ENCODE measurements around the gene SYT14.
A peak's percentile ranks its signal among the peaks of the same experiment; 100 is the strongest.
"Not testable (repeated sequence)": the region's sequence is repeated elsewhere in the genome, so short reads cannot be mapped to it uniquely, and the experiment has no call there.

SYT14 gene

DNA sequence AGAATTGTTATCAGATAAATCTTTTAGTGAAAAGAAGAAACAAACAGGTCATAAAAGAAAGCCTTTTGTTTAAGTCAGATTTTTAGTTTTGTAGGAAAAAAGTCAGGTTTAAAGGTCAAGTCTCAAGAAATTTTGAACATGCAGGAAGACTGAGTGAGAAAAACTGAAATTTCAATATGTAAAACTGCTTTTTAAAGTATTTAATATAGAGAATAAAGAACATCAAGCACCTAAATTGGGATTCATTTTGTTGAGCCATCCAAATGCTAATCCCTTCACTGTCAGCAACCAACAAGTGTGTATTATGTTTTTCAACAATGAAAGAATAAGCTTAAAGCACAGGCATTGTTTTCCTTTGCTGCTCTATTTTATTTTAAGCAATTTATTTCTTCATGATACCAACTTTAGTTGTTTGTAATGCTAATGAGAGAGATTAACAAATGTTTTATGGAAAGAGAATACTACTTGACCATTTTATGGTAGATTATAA, 179.7 kb downstream of the SYT14 start:
- no peak for DNase-seq (ENCODE audit: low read depth in 2 of 2)

DNA sequence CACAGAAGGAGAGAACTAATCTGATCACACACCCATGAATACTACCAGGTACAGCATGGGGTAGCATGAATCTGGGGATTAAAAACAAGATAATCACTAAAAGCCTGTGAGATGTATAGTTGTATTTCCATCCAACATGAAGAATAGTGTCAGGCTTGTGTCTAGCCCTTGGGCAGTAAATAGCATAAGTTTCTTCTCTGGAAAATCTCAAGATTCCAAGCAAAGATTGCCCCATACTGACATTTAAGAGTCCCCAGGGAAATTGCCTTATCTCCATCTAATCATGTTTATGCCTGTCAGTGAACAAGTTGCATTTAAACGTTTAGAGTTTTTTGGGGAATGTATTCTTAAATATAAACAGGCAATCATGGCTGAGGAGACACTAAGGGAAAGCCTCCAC, 185.4 kb downstream of the SYT14 start:
- DNase-seq (ENCODE audit: low read depth in 2 of 2): no peak

DNA sequence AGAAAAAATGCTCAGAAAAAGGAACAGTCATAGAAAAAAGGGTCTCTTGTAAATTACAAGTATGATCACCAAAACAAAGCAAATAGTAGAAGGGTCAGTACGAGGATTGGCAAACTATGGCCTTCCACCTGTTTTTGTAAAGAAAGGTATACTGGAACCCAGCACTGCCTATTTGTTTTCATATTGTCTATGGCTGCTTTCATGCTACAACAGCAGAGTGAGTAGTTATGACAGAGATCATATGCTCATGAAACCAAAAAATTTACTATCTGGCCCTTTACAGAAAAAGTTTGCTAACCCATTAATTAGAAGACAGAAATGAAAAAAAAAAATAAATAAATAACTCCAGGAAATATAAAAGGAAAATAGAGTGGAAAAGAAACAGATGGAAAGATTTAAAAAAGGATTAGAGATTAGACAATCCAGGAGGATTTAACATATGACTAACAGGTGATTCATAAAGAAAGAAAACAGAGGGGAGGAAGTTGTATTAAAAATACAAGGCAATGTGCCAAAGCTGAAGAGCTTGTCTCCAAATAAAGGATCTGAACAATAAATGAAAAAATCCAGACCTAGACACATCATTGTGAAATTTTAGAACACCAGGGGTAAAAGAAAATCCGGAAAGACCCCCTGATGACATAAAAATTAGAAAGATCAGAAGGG, 186.0 kb downstream of the SYT14 start:
- DNase-seq (ENCODE audit: low read depth in 2 of 2): no peak

DNA sequence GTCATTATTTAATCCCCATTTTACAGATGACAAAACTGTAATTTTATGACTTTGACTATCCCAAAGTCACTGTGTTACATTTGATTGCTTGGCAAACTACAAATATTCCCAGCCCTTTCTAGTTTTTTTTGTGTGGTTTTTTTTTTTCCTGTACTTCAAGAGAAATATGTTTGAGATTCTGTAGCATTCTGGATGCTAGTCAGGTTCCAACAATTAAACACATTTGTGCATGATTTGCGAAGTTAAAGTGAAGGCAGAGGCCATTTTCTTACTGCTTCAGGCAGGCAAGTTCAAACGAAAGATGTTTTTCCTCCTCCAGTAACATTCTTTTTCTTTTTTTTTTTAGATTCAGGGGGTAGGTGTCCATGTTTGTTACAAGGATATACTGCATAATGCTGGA, 186.7 kb downstream of the SYT14 start:
- no peak for DNase-seq (ENCODE audit: low read depth in 2 of 2)

GRCh38 chr1:210125143-210125542, 187.1 kb downstream of the SYT14 start:
- no peak for DNase-seq (ENCODE audit: low read depth in 2 of 2)

DNA sequence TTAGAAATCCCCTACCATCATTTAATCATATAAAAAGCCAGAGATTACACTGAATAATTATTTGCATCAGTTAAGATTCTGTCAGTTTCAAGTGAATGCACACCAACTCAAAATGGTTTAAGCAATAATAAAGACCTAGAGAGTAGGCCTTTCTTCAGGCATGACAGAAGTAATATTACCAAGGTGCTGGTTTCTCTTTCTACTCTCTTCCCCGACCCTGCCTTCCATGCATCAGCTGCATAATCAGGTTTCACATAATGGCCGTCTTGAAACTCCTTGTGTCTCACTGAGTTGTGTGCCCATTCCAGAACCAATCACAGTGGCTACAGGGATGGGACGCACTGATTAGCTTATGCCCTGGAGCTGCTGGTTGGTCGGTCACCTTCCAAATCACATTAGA, 191.1 kb downstream of the SYT14 start:
- no peak for DNase-seq (ENCODE audit: low read depth in 2 of 2)

- no peak for DNase-seq (ENCODE audit: low read depth in 2 of 2)
Measured at GRCh38 chr1:210129759-210130158, 191.7 kb downstream of the SYT14 start.

DNA sequence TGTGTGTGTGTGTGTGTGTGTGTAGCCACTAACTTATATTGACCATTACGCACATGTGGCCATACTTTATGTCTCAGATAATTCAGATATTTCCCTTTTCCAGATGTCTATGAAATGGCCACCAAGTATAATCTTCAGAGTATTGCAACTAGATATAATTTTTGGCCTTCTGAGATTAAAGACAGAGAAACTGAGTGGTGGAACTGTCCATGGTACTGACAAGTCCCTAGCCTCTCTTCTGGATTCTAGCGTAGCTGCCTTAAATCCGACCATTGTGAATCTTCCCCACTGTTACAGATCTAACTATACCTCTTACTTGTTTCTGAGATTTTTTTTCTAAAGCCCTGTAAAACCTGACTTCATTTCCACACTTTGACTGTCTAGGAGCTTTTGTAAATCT, 194.6 kb downstream of the SYT14 start:
- no peak for DNase-seq (ENCODE audit: low read depth in 2 of 2)

DNA sequence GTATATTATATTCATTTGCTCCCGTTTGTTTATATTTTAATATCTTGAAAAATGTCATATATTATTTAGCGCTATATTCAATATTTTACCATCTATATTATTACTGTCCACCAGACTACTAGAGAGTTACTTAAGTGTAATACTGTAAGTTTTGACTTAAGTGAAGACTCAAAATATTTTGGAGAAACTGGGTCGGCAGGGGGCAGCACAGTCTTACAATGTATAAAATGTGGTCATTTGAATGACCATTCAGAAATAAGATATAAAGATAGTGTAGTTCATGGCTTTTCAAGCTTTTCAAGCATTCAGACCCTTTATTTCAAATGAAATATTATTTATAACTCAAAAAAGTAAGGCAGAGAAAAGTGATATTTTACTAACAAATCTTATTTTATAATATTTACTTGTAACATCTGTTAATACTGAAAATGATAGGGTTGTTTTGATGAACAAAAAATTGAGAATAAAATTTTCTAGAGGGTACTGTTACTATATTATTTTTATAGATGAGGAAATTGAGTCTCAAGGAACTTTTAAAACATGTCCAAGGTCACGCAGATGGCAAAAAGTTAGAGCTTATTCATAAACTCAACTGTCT, 205.5 kb downstream of the SYT14 start:
- peak; percentile 6 to 59 for DNase-seq (ENCODE audit: low read depth in 2 of 2)

- DNase-seq (ENCODE audit: low read depth in 2 of 2): no peak
Measured at GRCh38 chr1:210144736-210145135, 206.7 kb downstream of the SYT14 start.

DNA sequence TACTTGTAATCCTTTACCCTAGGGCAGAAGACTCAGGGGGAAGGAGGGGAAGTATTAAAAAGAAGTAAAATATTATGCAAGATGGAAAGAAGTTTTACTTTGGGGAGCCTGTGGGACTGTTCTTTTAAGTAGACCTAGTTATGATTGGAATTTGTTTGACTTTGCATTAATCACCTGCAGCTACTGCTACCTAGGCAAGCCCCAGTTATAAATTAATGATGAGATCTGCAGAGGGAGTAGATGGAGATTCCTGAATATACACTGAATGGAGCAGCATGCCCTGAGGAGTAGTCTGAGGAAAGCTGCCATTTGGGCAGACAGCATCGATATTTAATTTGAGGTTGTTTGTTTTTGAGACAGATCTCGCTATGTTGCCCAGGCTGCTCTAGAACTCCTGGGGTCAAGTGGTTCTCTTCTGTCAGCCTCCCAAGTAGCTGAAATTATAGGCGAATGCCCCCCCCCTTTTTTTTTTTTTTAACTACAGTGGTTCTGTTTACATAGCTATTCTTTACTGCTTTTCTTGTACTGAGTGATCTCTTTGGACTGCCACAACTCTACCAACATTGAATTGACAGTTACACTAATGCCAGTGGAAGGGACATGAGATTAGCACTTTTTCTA, 213.1 kb downstream of the SYT14 start:
- no peak for DNase-seq (ENCODE audit: low read depth in 2 of 2)

- DNase-seq (ENCODE audit: low read depth in 2 of 2): no peak
Measured at GRCh38 chr1:210159211-210159610, 221.2 kb downstream of the SYT14 start.

GRCh38 chr1:210170220-210170619, 232.2 kb downstream of the SYT14 start:
- no peak for DNase-seq (ENCODE audit: low read depth in 2 of 2)

DNA sequence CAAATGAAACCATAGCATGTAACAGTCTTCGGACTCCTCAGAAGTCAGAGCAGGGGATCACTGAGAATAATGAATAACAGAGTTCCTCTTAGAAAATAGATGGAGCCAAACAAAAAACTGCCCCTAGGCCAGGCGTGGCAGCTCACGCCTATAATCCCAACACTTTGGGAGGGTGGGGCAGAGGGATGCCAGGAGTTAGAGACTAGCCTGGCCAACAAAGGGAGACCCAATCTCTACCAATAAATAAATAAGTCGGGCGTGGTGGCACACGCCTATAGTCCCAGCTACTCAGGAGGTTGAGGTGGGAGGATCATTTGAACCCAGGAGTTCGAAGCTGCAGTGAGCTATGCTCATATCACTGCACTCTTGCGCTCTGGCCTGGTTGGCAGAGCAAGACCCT, 236.1 kb downstream of the SYT14 start:
- DNase-seq (ENCODE audit: low read depth in 2 of 2): no peak

GRCh38 chr1:210185063-210185462, 247.0 kb downstream of the SYT14 start:
- no peak for DNase-seq (ENCODE audit: low read depth in 2 of 2)

- not testable (repeated sequence) for DNase-seq (ENCODE audit: low read depth in 2 of 2)
Measured at GRCh38 chr1:210187849-210188606, 250.0 kb downstream of the SYT14 start.

DNA sequence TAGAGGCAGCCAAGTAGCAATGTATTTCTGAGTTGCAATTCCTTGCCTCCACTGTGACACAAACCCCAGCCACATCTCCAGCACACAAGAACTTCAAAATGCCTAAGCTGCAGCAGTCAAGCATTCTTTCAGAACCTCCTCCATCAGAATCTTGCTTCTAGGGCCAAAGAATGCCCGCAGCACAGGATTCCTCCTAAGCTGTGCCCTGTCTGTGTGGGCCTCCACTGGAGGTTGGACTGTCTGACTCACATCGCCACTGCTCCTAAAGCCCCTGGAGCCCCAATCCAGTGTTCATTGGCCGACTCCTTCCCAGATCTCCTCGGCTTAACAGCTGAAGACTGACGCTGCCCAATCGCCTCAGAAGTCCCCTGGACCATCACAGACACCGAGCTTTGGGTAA, 251.4 kb downstream of the SYT14 start:
- no peak for DNase-seq (ENCODE audit: low read depth in 2 of 2)

DNA sequence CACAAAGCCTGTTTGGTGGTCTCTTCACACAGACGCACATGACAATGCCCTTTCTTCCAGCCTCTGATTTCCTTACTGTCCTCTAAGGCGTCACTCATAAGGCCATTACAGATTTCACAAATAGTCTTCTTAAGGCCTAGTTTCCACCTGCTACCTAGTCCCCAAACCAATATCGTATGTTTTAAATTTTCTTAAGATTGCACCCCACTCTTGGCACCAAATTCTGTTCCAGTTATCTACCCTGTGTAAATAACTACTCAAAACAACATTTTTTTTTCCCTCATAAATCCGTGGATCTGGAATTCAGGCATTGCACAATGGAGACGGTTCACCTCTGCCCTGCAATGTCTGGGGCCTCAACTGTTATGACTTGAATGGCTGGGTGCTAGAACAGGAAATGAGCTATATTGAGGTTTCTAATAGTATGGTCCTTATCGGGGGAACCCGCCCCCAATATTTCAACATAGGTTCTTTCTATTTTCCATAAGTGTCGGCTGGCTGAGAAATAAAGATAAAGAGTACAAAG, 257.7 kb downstream of the SYT14 start:
- DNase-seq (ENCODE audit: low read depth in 2 of 2): no peak

DNA sequence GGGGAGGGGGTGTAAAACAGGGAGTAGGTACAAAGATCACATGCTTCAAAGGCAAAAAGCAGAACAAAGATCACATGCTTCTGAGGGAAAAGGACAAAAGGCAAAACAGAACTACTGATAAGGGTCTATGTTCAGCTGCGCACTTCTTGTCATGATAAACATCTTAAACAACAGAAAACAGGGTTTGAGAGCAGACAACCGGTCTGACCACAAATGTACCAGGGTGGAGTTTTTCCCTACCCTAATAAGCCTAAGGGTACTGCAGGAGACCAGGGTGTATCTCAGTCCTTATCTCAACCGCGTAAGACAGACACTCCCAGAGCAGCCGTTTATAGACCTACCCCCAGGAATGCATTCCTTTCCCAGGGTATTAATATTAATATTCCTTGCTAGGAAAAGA, 258.2 kb downstream of the SYT14 start:
- DNase-seq (ENCODE audit: low read depth in 2 of 2): not testable (repeated sequence)

DNA sequence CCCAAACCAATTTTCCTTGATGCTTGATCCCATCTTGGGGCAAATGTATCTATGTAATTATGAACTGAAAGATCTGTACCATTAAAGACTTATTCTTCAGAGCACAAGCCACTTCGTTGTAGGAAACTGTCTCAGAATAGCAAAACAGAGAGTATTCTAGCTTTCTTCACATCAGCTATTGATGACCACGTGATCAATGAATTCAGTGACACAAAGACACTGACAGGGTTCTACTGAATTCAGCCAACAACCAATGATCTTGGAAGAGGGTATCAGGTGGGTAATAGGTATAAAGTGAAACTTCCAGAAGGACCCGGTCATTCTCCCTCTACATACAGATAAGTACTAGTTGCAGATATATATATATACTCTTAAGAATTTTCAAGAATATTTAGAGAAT, 260.8 kb downstream of the SYT14 start:
- DNase-seq (ENCODE audit: low read depth in 2 of 2): no peak

- DNase-seq (ENCODE audit: low read depth in 2 of 2): no peak
Measured at GRCh38 chr1:210200124-210200736, 262.2 kb downstream of the SYT14 start.

GRCh38 chr1:210201681-210202080, 263.7 kb downstream of the SYT14 start:
- no peak for DNase-seq (ENCODE audit: low read depth in 2 of 2)
